HAP-1 (cell line): ENCODE data around the gene DNAH2.

Experiments
- DNase-seq, 2 experiments: peaks; one replicate each; pipeline ENCODE4 v3.0.0-alpha.2; 2016 to 2020; ENCODE audit warnings: low spot score in 2 of 2
- H3K27me3 ChIP-seq: fragments of 250-450 bp; sonication (Bioruptor Pico); 2 replicates; pipeline ENCODE4 v1.5.1; 2020; ENCODE audit warnings: low read depth, mild to moderate bottlenecking, moderate library complexity
- H3K36me3 ChIP-seq: fragments of 250-450 bp; sonication (Bioruptor Pico); replicated peaks from 2 replicates; pipeline ENCODE4 v1.5.1; 2020; ENCODE audit warnings: mild to moderate bottlenecking
- H3K4me1 ChIP-seq: fragments of 250-450 bp; sonication (Bioruptor Pico); 2 replicates; pipeline ENCODE4 v1.5.1; 2020; ENCODE audit warnings: mild to moderate bottlenecking
- H3K4me3 ChIP-seq: fragments of 250-450 bp; sonication (Bioruptor Pico); 2 replicates; pipeline ENCODE4 v1.5.1; 2020; ENCODE audit warnings: mild to moderate bottlenecking, moderate library complexity
- H3K9me3 ChIP-seq: fragments of 250-450 bp; sonication (Bioruptor Pico); 2 replicates; pipeline ENCODE4 v1.5.1; 2020; ENCODE audit warnings: mild to moderate bottlenecking, moderate library complexity
- in situ Hi-C: fragments of 300-500 bp; cut with MboI; formaldehyde crosslinking; loops from 3 replicates; pipeline ENCODE4 v1.14.3; 2020; ENCODE audit warnings: low sequenced_read_pairs, inconsistent platforms, mixed read lengths

DNAH2 gene

DNA sequence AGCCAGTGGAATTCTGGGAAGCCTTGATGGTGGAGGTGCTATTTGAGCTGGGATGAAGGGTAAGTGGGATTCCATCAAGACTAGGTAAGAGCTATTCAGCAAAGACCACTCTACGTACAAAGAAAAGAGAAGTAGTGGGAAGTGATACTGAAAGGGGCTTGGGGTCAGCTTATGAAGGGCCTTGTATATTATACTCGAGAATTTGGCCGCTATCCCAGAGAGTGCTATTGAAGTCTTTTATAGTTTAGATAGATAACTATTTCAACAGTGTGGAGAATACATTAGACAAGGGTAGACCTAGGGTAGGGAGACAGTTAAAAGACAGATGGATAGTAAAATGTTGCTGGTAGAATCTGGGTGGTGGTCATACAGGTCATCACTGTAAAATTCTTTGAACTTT is 10.3 kb downstream of the DNAH2 start:
- DNase-seq = no peak
- no peak overlapping the region for H3K4me3 ChIP-seq
- no peaks in the 10 kb centered on the region for H3K27me3 ChIP-seq
- no peaks in the 10 kb centered on the region for H3K4me1 ChIP-seq
- H3K9me3 ChIP-seq = no peaks in the 10 kb centered on the region
- no peaks in the 10 kb centered on the region for H3K36me3 ChIP-seq
- in situ Hi-C loops = no loop called here

DNA sequence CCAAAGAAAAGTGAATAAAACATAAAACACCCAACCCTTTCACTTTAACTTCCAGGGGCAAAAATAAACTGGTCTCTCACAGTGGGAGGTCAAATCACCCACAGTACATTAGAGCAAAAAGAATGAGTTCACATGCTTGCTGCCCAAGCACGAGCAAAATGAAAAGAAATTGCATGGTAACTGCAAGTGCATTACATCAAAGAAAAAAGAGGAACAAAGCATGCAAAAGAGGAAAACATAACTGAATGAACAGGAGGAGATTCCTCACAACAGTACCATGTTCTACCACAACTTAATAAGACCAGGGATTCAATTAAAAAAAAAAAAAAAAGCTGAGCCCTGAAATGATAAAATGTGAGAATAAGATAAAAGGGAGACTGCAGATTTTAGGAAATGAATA is 12.3 kb downstream of the DNAH2 start:
- DNase-seq = no peak
- no peaks in the 10 kb centered on the region for H3K9me3 ChIP-seq
- no peaks in the 10 kb centered on the region for H3K4me1 ChIP-seq
- H3K4me3 ChIP-seq = no peak overlapping the region
- in situ Hi-C loops = no loop called here
- no peaks in the 10 kb centered on the region for H3K36me3 ChIP-seq
- H3K27me3 ChIP-seq = no peaks in the 10 kb centered on the region

DNA sequence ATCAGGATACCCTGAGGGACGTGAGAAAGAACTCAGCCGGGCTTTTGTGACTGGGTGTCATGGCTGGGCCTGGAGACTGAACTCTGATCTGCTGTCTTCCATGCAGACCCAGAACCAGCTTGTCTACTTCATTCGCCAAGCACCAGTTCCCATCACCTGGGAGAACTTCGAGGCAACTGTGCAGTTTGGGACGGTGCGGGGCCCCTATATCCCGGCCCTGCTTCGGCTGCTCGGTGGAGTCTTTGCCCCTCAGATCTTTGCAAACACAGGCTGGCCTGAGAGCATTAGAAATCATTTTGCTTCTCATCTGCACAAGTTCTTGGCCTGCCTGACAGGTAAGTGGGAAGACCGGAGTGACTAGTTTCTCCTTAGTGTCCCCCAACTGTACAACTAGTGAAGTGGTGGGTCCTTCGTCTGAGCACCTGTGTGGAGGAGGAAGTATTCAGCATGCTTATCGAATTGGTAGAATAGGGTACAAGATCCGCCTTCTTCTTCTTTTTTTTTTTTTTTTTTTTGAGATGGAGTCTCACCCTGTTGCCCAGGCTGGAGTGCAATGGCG is 15.5 kb downstream of the DNAH2 start:
- H3K27me3 ChIP-seq = peaks cover 13% of the 10 kb centered on the region; the same call in 1 of the 2 replicates
- H3K36me3 ChIP-seq = no peaks in the 10 kb centered on the region
- no peaks in the 10 kb centered on the region for H3K9me3 ChIP-seq
- DNase-seq = no peak
- H3K4me1 ChIP-seq = no peaks in the 10 kb centered on the region
- in situ Hi-C loops = no loop called here
- H3K4me3 ChIP-seq = no peak overlapping the region

DNA sequence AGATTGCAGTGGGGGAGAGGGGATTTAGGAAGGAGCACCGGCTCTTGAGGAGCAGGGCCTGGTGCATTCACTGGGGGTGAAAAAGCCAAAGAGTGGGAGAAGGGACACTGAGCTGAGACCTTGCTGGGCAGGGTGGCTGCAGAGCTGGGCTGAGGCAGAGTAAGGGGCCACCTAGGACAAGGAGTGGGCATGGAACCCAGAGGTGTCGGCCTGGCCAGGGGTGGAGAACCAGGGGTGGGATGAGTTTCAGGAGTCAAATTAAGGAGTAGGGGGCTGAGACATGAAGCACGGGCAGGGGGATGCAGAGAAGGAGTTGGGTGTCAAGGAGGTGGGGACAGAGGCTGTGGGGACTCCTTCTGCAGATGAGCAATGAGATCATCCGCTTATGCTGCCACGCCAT is 20.1 kb downstream of the DNAH2 start:
- no peak for DNase-seq
- Histone ChIP-seq H3K4me1 (no peaks in the 10 kb centered on the region), H3K9me3 (no peaks in the 10 kb centered on the region), H3K27me3 (peaks cover 23% of the 10 kb centered on the region), H3K36me3 (no peaks in the 10 kb centered on the region), H3K4me3 (no peak overlapping the region)
- in situ Hi-C loops = no loop called here

DNA sequence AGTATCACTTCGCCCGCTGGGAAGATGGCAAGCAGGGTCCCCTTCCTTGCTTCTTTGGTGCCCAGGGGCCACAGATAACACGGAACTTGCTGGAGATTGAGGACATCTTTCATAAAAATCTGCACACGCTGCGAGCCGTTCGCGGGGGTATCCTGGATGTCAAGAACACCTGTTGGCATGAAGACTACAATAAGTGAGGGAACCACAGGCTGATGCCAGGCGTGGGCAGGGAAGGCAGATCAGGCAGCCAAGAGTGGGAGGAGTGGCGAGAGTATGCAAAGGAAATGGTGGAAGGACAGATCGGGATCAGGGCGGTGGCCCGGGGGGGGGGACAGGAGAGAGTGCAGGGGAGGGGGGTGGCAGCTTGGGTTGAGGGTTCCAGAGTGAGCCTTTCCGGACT is 22.2 kb downstream of the DNAH2 start:
- H3K27me3 ChIP-seq = peaks cover 23% of the 10 kb centered on the region
- no peaks in the 10 kb centered on the region for H3K9me3 ChIP-seq
- in situ Hi-C loops = loop anchor here (10.0 kb wide), 1 partner anchor 305 kb away; no protein-coding TSS in a partner anchor
- no peaks in the 10 kb centered on the region for H3K36me3 ChIP-seq
- H3K4me1 ChIP-seq = no peaks in the 10 kb centered on the region
- H3K4me3 ChIP-seq = no peak overlapping the region
- no peak for DNase-seq

DNA sequence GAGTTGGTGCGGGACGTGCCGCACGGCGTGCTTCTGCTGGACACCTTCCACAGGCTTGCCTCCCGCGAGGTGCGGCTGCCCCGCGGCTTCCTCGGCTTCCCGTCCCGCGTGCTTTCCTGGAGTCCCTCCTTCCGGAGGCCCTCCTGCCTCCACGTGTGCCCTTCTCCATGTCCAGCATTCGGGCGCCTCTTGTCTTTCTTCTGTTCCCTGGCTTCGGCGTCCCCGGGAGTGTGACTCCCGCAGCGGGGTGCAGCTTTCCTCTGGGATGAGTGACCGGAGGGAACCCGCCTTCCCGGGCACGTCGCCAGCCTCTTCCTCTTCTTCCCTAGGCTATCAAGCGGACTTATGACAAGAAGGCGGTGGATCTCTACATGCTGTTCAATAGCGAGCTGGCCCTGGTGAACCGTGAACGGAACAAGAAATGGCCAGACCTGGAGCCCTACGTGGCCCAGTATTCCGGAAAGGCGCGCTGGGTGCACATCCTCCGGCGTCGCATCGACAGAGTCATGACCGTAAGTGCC is 23.0 kb downstream of the DNAH2 start:
- peaks cover 23% of the 10 kb centered on the region for H3K27me3 ChIP-seq
- in situ Hi-C loops = loop anchor here (10.0 kb wide), 1 partner anchor 304 kb away; no protein-coding TSS in a partner anchor
- no peak for DNase-seq
- H3K9me3 ChIP-seq = no peaks in the 10 kb centered on the region
- H3K36me3 ChIP-seq = no peaks in the 10 kb centered on the region
- peaks cover 5% of the 10 kb centered on the region for H3K4me1 ChIP-seq
- H3K4me3 ChIP-seq = no peak overlapping the region

DNA sequence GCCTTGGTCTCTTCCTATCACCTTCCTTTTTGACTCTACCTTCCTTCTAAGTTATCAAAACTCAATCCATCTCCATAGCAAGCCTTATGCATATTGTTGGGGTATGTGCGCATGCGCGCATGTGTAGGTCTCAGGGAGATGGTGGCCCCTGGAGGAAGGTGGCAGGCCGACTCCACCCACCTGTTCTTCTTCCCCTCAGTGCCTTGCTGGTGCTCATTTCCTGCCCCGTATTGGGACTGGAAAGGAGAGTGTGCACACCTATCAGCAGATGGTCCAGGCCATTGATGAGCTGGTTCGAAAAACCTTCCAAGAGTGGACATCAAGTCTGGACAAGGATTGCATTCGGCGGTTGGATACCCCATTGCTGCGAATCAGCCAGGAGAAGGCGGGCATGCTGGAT is 25.2 kb downstream of the DNAH2 start:
- peaks cover 12% of the 10 kb centered on the region for H3K4me1 ChIP-seq
- in situ Hi-C loops = loop anchor here (10.0 kb wide), 1 partner anchor 302 kb away; no protein-coding TSS in a partner anchor
- H3K36me3 ChIP-seq = no peaks in the 10 kb centered on the region
- H3K27me3 ChIP-seq = peaks cover 12% of the 10 kb centered on the region
- no peak for DNase-seq
- H3K9me3 ChIP-seq = no peaks in the 10 kb centered on the region
- H3K4me3 ChIP-seq = no peak overlapping the region

DNA sequence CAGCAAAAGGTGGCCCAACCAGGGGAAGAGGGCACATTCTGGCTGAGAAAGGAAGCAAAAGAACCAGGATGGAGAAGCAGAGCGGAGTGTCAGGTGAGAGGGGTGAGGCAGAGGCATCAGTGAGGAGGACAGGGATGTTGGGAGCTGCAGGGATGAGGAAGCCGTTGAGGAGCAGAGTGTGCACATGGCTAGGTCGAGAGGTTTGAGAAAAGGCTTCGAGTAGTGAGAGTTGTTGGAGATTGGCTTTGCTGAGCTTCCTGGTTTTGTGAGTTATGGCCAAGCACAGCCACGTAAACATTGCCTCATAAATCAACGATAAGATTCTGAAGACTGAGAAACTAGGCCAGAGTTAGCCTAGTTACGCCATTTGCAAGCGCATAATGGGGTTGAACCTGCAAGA is 26.9 kb downstream of the DNAH2 start:
- H3K27me3 ChIP-seq = peaks cover 4% of the 10 kb centered on the region
- H3K36me3 ChIP-seq = no peaks in the 10 kb centered on the region
- no peak overlapping the region for H3K4me3 ChIP-seq
- peaks cover 12% of the 10 kb centered on the region for H3K4me1 ChIP-seq
- in situ Hi-C loops = loop anchor here (10.0 kb wide), 1 partner anchor 300 kb away; no protein-coding TSS in a partner anchor
- no peaks in the 10 kb centered on the region for H3K9me3 ChIP-seq
- no peak for DNase-seq

DNA sequence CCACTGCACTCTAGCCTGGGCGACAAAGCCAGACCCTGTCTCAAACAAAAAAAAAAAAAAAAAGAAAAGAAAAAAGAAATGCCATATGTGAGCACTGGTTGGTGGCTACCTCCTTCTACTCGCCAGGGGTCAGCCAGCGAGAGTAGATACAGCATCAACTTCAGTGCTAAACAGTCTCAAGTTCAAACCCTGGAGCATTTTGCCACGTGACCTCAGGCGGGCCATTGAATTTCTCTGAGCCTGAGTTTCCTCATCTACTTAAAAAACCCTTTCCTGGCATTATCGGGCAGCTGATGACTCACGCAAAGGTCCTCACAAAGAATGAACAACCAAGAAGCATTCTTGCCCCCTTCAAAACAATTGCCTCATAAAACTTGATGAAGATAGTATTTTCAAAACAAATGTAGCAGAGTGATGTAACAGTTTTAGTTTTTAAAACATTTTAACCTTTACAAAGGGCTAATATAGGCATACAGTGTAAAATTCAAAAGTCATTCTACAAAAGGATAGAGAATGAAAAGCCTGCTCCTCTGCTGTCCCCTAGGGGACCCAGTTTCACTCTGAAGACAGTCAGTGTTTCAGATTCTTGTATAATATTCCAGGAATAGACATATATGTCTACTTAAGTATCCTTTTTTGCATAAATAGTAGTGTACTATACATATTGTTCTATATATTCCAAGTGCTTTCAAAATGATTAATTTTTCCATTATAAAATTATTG is 28.4 kb downstream of the DNAH2 start:
- Histone ChIP-seq H3K4me3 (no peak overlapping the region), H3K27me3 (no peaks in the 10 kb centered on the region), H3K36me3 (no peaks in the 10 kb centered on the region), H3K9me3 (no peaks in the 10 kb centered on the region; the same call in 1 of the 2 replicates), H3K4me1 (peaks cover 12% of the 10 kb centered on the region)
- DNase-seq = peak; percentile 79 to 84
- in situ Hi-C loops = loop anchor here (10.0 kb wide), 1 partner anchor 299 kb away; no protein-coding TSS in a partner anchor

DNA sequence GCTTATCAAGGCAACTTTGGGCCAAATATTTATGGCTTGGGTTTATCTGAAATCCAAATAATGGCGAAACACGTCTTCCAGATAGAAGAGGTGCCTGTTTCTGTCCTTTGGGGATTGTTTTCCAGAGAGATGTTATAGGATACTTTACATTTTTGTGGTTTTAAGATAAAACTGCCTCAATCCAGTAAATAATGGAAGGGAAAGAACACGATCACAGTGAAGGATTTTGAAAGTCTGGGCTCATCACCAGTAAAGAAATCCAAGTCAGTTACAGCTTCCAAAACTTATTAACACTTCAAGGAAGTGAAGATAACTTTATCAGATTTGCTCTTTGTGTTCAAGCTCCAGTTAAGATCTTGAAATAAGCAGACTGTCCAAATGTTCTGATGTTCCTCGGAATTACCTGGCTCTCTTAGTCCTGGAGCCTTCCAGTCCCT is 30.1 kb downstream of the DNAH2 start:
- DNase-seq = no peak
- H3K4me1 ChIP-seq = peaks cover 12% of the 10 kb centered on the region
- no peak overlapping the region for H3K4me3 ChIP-seq
- H3K27me3 ChIP-seq = no peaks in the 10 kb centered on the region
- in situ Hi-C loops = loop anchor here (10.0 kb wide), 1 partner anchor 297 kb away; no protein-coding TSS in a partner anchor
- no peaks in the 10 kb centered on the region for H3K36me3 ChIP-seq
- H3K9me3 ChIP-seq = no peaks in the 10 kb centered on the region; the same call in 1 of the 2 replicates

DNA sequence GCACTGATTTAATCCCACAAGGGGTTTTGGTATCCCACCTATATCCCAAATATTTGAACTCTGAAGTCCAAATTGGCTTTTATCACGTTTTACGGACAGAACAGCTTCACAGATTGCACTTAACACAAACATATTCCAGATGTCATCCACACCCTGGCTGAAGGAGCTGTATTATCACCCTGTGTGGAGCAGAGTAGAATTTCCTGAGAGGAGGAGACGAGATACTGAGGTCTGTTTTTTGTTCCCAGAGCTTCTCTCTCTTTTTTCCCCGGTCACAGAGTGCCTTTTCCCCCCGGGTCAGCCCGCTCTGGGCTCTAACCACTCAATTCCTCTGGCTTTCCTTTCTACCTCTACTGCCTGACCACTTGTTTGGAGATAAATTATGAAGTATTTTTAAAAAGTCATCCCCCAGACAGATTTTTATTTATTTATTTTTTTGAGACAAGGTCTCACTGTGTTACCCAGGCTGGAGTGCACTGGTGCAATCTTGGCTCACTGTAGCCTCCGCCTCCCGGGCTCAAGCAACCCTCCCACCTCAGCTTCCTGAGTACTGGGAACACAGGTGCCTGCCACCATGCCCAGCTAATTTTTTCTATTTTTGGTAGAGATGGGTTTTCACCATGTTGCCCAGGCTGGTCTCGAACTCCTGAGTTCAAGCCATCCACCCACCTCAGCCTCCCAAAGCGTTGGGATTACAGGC is 30.7 kb downstream of the DNAH2 start:
- Histone ChIP-seq H3K36me3 (no peaks in the 10 kb centered on the region), H3K4me1 (peaks cover 12% of the 10 kb centered on the region), H3K9me3 (no peaks in the 10 kb centered on the region; the same call in 1 of the 2 replicates), H3K4me3 (no peak overlapping the region), H3K27me3 (no peaks in the 10 kb centered on the region)
- in situ Hi-C loops = loop anchor here (10.0 kb wide), 1 partner anchor 297 kb away; no protein-coding TSS in a partner anchor
- no peak for DNase-seq

DNA sequence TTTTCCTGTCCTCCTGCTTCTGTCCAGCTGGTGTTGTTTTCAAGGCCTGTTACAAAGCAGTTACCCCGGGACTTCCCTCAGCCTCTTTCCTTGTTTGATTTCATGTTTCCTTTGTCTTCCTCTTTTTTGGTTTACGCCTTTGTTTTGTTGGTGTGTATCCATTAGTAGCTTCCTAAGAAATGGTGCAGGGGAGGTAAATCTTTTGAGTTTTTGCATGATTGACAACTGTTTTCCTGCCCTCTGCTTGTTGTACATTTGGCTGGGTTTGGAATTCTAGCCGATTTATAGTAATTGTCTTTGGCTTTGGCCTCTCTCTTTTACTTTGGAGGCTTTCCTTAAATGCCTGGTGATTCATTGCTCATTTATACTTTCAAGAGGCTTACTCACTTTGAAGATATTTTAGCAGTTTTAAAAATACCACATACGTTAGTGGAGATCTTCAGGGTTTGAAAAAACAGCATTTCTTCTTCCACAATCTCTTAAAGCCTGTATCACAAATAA is 32.8 kb downstream of the DNAH2 start:
- Histone ChIP-seq H3K4me1 (peaks cover 9% of the 10 kb centered on the region), H3K4me3 (no peak overlapping the region), H3K36me3 (no peaks in the 10 kb centered on the region), H3K27me3 (no peaks in the 10 kb centered on the region), H3K9me3 (no peaks in the 10 kb centered on the region; the same call in 1 of the 2 replicates)
- in situ Hi-C loops = no loop called here
- DNase-seq = no peak

DNA sequence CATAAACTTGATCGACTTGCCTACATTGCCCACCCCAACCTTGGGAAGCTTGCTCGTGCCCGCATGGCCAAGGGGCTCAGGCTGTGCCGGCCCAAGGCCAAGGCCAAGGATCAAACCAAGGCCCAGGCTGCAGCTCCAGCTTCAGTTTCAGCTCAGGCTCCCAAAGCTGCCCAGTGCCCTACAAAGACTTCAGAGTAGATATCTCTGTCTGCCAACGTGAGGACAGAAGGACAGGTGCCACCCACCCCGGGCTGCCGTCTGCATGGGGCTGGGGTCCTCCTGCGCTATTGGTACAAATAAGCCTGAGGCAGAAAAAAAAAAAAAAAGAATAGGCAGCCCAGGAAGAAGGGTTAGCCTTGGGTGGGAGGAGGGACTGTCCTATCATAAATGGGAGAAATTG is 37.1 kb downstream of the DNAH2 start:
- Histone ChIP-seq H3K9me3 (no peaks in the 10 kb centered on the region; the same call in 1 of the 2 replicates), H3K27me3 (no peaks in the 10 kb centered on the region), H3K4me3 (no peak overlapping the region), H3K4me1 (no peaks in the 10 kb centered on the region), H3K36me3 (no peaks in the 10 kb centered on the region)
- in situ Hi-C loops = no loop called here
- no peak for DNase-seq
